AG09309 (cell line): ENCODE data around the gene LMO2.

Experiments used
- DNase-seq: peaks from one replicate; pipeline ENCODE4 v3.0.0-alpha.2; 2010; ENCODE audit warnings: low read depth
- H3K4me3 ChIP-seq: 2 replicates; pipeline ENCODE4 v1.5.1; 2011; ENCODE audit warnings: mild to moderate bottlenecking, low read depth, low read length, moderate library complexity; ENCODE audit not compliant: control insufficient read depth
- CTCF ChIP-seq: IDR thresholded peaks from 2 replicates; pipeline ENCODE4 v1.5.1; 2011; ENCODE audit warnings: mild to moderate bottlenecking, low read depth, low read length, inconsistent platforms; ENCODE audit not compliant: insufficient read depth, control insufficient read depth; ENCODE audit errors: missing control alignments

Gene LMO2

GRCh38 chr11:33889821-33890378 lies 2.0 kb downstream of the LMO2 start:
- DNase-seq, result no peak
- TF ChIP-seq CTCF, result no peak
- no peak overlapping the region for H3K4me3 ChIP-seq

- DNase-seq, result no peak
- no peak for TF ChIP-seq CTCF
- no peak overlapping the region for H3K4me3 ChIP-seq
These were observed 2.6 kb downstream of the LMO2 start for GRCh38 chr11:33889296-33889695.

GRCh38 chr11:33887886-33888285 lies 4.0 kb downstream of the LMO2 start:
- TF ChIP-seq CTCF, result no peak
- no peak overlapping the region for H3K4me3 ChIP-seq
- no peak for DNase-seq

- no peak for TF ChIP-seq CTCF
- DNase-seq, result no peak
- no peak overlapping the region for H3K4me3 ChIP-seq
These were observed 6.4 kb downstream of the LMO2 start for GRCh38 chr11:33885338-33886005.

GRCh38 chr11:33884601-33885000 lies 7.3 kb downstream of the LMO2 start:
- H3K4me3 ChIP-seq, result no peak overlapping the region
- DNase-seq, result no peak
- TF ChIP-seq CTCF, result no peak

GRCh38 chr11:33884035-33884434 lies 7.8 kb downstream of the LMO2 start:
- H3K4me3 ChIP-seq, result no peak overlapping the region
- no peak for TF ChIP-seq CTCF
- DNase-seq, result no peak
